K562 (cell line): ENCODE data around the gene DRAXIN. TPM values are rescaled to one million over a fixed set of nuclear protein-coding genes. Genes with fewer than 3 reads are reported as not detected.

Experiments
- BCOR ChIP-seq: fragments of 450-650 bp; IDR thresholded peaks from 2 replicates; pipeline ENCODE4 v1.6.1; 2016
- PURB ChIP-seq: sonication (generic); formaldehyde crosslinking; IDR thresholded peaks from 2 replicates; pipeline ENCODE4 v1.9.0; 2021; ENCODE audit warnings: low read depth, mild to moderate bottlenecking, missing genetic modification reagents
- TRIM24 ChIP-seq, 2 experiments: fragments of 450-650 bp; IDR thresholded peaks; 2 replicates each; pipeline ENCODE4 v1.6.1; 2016
- XRCC5 ChIP-seq: fragments of 200-400 bp; formaldehyde crosslinking; IDR thresholded peaks from 2 replicates; pipeline ENCODE4 v1.6.1; 2017; ENCODE audit warnings: low read depth, mild to moderate bottlenecking, low read length
- ZFX ChIP-seq: sonication (generic); formaldehyde crosslinking; IDR thresholded peaks from 2 replicates; pipeline ENCODE4 v1.8.0; 2022; ENCODE audit warnings: mild to moderate bottlenecking, missing genetic modification reagents, moderate library complexity
- polyA plus RNA-seq, 8 experiments: library from polyadenylated mRNA; depleted of rRNA in 4 of 8; stranded (reverse) in 5 of 8; unstranded in 3 of 8; fragments of >200 nt; fragmentation: Nextera tagmentation in 2 of 8; fragmentation: Illumina TruSeq in 1 of 8; extraction: Ambion mirVana in 2 of 8; extraction: Trizol in 1 of 8; gene quantifications; 2 replicates each; pipeline versions ENCODE4 v1.2.1 to v1.2.3, GENCODE V29; 2011 to 2014; ENCODE audit warnings: inconsistent platforms in 1 of 8, missing spikeins in 1 of 8
- total RNA-seq, 7 experiments: library from RNA; depleted of rRNA in 6 of 7; stranded (reverse); fragments of >200 nt in 6 of 7; fragmentation: Illumina TruSeq in 2 of 7; extraction: Trizol in 2 of 7; gene quantifications; 2 replicates each; pipeline versions ENCODE4 v1.2.1 to v1.2.3, GENCODE V29; 2011 to 2021; ENCODE audit warnings: low replicate concordance in 1 of 7
- TF ChIP-seq, protein P1 (sequence below), 2 experiments: IDR thresholded peaks in 1 of 2; conservative IDR thresholded peaks in 1 of 2; 2 replicates each; pipeline ENCODE4 v1.6.1; 2016; ENCODE audit warnings: low read depth in 2 of 2, mild to moderate bottlenecking in 1 of 2, missing compliant biosample characterization in 1 of 2, missing genetic modification characterization in 1 of 2, moderate library complexity in 1 of 2
- TF ChIP-seq, protein P2 (sequence below): fragments of 450-650 bp; formaldehyde crosslinking; IDR thresholded peaks from 2 replicates; pipeline ENCODE4 v1.4.0; 2022; ENCODE audit warnings: missing genetic modification characterization

Gene DRAXIN
- total and polyA plus RNA-seq, 9 of the 15 experiments (the other 6 are each of a cell fraction or from before 2014, with no cell fraction given), result 0.01 to 0.04 (median 0.01) TPM; not detected in 6

DNA sequence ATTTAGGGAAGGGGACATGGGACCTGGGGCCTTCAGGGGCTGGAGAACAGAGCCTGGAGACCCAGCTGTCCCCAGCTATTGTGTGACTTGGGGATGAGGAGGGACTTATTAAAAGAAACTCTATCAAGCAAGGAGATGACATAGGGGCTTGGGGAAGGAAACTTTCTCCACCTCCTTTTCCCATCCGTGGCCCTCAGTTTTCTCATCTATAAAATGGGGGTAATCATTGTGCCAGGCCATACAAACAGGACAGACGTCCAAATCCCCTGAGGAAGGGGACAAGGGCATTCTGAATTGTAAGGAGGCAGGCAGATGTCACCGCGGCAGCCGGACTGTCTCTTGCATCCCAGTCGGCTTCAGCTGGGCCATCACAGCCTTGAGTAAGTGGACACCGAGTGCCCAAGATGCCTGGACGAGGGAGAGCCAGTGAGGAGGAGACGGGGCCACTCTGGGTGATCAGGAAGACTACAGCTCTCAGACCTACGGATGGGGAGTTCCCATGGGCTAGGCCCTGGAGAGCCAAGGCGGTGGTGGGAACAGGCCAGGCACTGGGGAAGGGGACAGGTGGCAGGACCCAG, 39.2 kb upstream of the DRAXIN start (continued):
- TF ChIP-seq, protein P1, sequence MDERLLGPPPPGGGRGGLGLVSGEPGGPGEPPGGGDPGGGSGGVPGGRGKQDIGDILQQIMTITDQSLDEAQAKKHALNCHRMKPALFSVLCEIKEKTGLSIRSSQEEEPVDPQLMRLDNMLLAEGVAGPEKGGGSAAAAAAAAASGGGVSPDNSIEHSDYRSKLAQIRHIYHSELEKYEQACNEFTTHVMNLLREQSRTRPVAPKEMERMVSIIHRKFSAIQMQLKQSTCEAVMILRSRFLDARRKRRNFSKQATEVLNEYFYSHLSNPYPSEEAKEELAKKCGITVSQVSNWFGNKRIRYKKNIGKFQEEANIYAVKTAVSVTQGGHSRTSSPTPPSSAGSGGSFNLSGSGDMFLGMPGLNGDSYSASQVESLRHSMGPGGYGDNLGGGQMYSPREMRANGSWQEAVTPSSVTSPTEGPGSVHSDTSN (CRISPR knock-in tag; IDR thresholded peaks at IDR 0.05; ENCODE audit: low read depth), result no peak
- TF ChIP-seq, protein P1 (tag; conservative IDR thresholded peaks at IDR 0.05; ENCODE audit: low read depth), result no peak
- TF ChIP-seq, protein P2, sequence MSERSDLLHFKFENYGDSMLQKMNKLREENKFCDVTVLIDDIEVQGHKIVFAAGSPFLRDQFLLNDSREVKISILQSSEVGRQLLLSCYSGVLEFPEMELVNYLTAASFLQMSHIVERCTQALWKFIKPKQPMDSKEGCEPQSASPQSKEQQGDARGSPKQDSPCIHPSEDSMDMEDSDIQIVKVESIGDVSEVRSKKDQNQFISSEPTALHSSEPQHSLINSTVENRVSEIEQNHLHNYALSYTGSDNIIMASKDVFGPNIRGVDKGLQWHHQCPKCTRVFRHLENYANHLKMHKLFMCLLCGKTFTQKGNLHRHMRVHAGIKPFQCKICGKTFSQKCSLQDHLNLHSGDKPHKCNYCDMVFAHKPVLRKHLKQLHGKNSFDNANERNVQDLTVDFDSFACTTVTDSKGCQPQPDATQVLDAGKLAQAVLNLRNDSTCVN (CRISPR knock-in tag), result no peak
- TF ChIP-seq TRIM24 (IDR thresholded peaks at IDR 0.05), result no peak
- TF ChIP-seq PURB, result no peak
- TF ChIP-seq BCOR, result peak; percentile 87
- TF ChIP-seq XRCC5, result no peak
- TF ChIP-seq ZFX (CRISPR knock-in tag), result peak; percentile 27; the same call in 1 of the 2 replicates
